ENCODE data around the gene STEEP1.

DNA sequence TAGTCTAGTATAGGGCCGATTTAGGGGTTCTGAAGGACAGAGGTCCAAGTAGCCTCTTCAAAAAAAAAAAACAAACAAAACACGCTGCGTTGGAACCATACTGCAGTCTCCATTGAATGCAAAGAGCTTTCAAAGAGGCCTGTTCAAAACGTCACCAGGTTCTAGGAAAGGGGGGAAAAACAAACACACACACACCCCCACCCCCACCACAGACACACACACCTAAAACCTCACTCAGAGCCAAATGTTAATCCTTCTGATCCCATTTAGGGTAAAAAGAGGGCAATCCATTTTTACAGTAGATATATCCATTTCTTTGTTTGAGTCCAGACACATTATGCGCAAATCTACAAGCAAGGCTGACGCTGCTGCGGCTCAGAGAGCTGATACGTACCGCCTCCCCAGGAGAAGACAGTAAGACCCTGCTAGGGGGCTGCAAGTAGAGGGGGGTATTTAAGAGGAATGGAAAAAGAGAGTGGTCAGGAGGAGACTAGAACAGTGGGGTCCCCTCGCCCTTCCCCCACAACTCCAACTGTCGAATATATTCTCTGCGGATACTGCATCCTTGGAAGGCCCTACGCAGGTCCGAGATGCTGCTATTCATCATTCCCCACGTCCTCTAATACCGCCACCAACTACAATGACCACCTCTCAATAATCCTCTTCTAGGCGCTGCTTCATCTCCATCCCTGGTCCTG lies 39.7 kb upstream of the STEEP1 start:
- TF ChIP-seq MYC (IDR thresholded peaks at IDR 0.05; ENCODE audit: low read depth, low read length) (no peak), POLR2A (IDR thresholded peaks at IDR 0.05; ENCODE audit: low read depth, low read length) (no peak), MAX (IDR thresholded peaks at IDR 0.05; ENCODE audit: insufficient read depth, insufficient read length) (no peak), FOS (IDR thresholded peaks at IDR 0.05; ENCODE audit: borderline replicate concordance, insufficient read depth, low read length) (no peak), POLR2AphosphoS5 (IDR thresholded peaks at IDR 0.05; ENCODE audit: insufficient read depth, low read depth, low read length) (no peak), EZH2 (IDR thresholded peaks at IDR 0.05; ENCODE audit: borderline replicate concordance, low read depth, low read length, severe bottlenecking) (no peak), JUN (IDR thresholded peaks at IDR 0.05; ENCODE audit: borderline replicate concordance, insufficient read depth, insufficient read length, low read depth) (no peak)
- TF ChIP-seq, protein P1, sequence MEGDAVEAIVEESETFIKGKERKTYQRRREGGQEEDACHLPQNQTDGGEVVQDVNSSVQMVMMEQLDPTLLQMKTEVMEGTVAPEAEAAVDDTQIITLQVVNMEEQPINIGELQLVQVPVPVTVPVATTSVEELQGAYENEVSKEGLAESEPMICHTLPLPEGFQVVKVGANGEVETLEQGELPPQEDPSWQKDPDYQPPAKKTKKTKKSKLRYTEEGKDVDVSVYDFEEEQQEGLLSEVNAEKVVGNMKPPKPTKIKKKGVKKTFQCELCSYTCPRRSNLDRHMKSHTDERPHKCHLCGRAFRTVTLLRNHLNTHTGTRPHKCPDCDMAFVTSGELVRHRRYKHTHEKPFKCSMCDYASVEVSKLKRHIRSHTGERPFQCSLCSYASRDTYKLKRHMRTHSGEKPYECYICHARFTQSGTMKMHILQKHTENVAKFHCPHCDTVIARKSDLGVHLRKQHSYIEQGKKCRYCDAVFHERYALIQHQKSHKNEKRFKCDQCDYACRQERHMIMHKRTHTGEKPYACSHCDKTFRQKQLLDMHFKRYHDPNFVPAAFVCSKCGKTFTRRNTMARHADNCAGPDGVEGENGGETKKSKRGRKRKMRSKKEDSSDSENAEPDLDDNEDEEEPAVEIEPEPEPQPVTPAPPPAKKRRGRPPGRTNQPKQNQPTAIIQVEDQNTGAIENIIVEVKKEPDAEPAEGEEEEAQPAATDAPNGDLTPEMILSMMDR (IDR thresholded peaks at IDR 0.05; ENCODE audit: extremely low read depth in 1 of 2, insufficient read depth in 1 of 2, low read depth in 1 of 2, low read length in 2 of 2): no peak

Measured in endothelial cell of umbilical vein (primary cell).